Body of pancreas (tissue), 4 donors: ENCODE measurements around the gene GLB1L2.

Experiments
- CTCF ChIP-seq, 7 experiments: fragments of 450-650 bp in 4 of 7; fragments of 200-600 bp in 3 of 7; sonication (generic) in 3 of 7; IDR thresholded peaks; one replicate each; pipeline ENCODE4 v1.5.1; 2016 to 2019; ENCODE audit warnings: antibody characterized with exemption in 7 of 7
- POLR2A ChIP-seq, 3 donors: fragments of 450-650 bp; IDR thresholded peaks; one replicate each; pipeline ENCODE4 v1.6.1; 2016; ENCODE audit warnings: antibody characterized with exemption in 3 of 3, mild to moderate bottlenecking in 2 of 3

- no peak for TF ChIP-seq CTCF (IDR thresholded peaks at IDR 0.05)
- TF ChIP-seq POLR2A (IDR thresholded peaks at IDR 0.05): no peak
These were observed 66.3 kb downstream of the GLB1L2 start for GRCh38 chr11:134398079-134398444.
